Muscle layer of colon (tissue), 2 donors: Measurements from ENCODE around the gene CAB39.
"Not testable (repeated sequence)": the region's sequence is repeated elsewhere in the genome, so short reads cannot be mapped to it uniquely, and the experiment has no call there.

Experiments
- H3K27ac ChIP-seq: one replicate; pipeline ENCODE4 v1.7.0; 2013; ENCODE audit warnings: low read depth, mild to moderate bottlenecking, low read length, moderate library complexity
- H3K27me3 ChIP-seq, 2 donors: one replicate each; pipeline ENCODE4 v1.7.0; 2013; ENCODE audit warnings: low read length in 2 of 2, mild to moderate bottlenecking in 2 of 2; ENCODE audit not compliant: insufficient read depth in 2 of 2, control insufficient read depth in 1 of 2
- H3K36me3 ChIP-seq: one replicate; pipeline ENCODE4 v1.7.0; 2013; ENCODE audit warnings: mild to moderate bottlenecking, low read length; ENCODE audit not compliant: insufficient read depth
- H3K4me1 ChIP-seq: one replicate; pipeline ENCODE4 v1.7.0; 2013; ENCODE audit warnings: mild to moderate bottlenecking, low read length; ENCODE audit not compliant: insufficient read depth
- H3K4me3 ChIP-seq, 2 donors: one replicate each; pipeline ENCODE4 v1.7.0; 2013; ENCODE audit warnings: low read length in 2 of 2, low read depth in 1 of 2, mild to moderate bottlenecking in 1 of 2, moderate library complexity in 1 of 2
- H3K9ac ChIP-seq: one replicate; pipeline ENCODE4 v1.7.0; 2013; ENCODE audit warnings: low read length
- H3K9me3 ChIP-seq: one replicate; pipeline ENCODE4 v1.7.0; 2013; ENCODE audit warnings: mild to moderate bottlenecking, low read length
- donor health status: abdominal sarcoma.
- donor health status: Adenocarcinoma of cecum.

CAB39 gene

GRCh38 chr2:230701308-230701707, 11.3 kb upstream of the CAB39 start:
- Histone ChIP-seq H3K4me1 (no peaks in the 10 kb centered on the region), H3K9me3 (no peaks in the 10 kb centered on the region), H3K27ac (no peak overlapping the region), H3K9ac (no peak overlapping the region), H3K4me3 (no peak overlapping the region), H3K27me3 (no peaks in the 10 kb centered on the region), H3K36me3 (no peaks in the 10 kb centered on the region)

GRCh38 chr2:230702457-230702856, 10.2 kb upstream of the CAB39 start:
- not testable (repeated sequence) for H3K9ac ChIP-seq, H3K27me3 ChIP-seq, H3K9me3 ChIP-seq, H3K4me3 ChIP-seq, H3K4me1 ChIP-seq, H3K27ac ChIP-seq, H3K36me3 ChIP-seq

- no peaks in the 10 kb centered on the region for H3K9me3 ChIP-seq
- no peak overlapping the region for H3K27ac ChIP-seq
- H3K4me3 ChIP-seq, result no peak overlapping the region
- H3K27me3 ChIP-seq, result no peaks in the 10 kb centered on the region
- H3K4me1 ChIP-seq, result no peaks in the 10 kb centered on the region
- no peak overlapping the region for H3K9ac ChIP-seq
- H3K36me3 ChIP-seq, result no peaks in the 10 kb centered on the region
Measured at GRCh38 chr2:230703514-230703913, 9.1 kb upstream of the CAB39 start.

DNA sequence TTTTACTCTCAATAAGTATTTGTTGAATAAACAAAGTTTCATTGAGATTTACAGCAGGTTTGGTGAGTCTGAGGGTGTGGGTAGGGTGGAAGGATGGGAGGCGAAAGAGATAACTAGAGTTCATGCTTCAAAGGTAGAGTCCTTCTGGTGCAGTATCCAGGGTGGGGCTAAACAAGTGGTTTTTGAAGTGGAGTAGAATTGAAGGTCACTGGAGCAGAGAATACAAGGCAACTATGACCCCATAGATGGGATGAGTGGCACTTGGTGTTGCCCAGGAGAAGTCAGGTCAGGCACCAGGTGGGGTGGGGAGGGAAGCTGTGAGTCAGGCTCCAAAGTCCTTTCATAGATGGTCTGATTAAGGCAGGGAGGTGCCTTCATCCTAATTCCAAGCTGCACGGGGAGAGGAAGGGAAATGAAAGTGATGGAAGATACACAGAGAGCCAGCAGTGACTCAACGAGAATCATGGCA, 6.6 kb upstream of the CAB39 start:
- Histone ChIP-seq H3K27me3 (no peaks in the 10 kb centered on the region), H3K27ac (no peak overlapping the region), H3K4me3 (no peak overlapping the region), H3K36me3 (no peaks in the 10 kb centered on the region), H3K9me3 (no peaks in the 10 kb centered on the region), H3K9ac (no peak overlapping the region), H3K4me1 (no peaks in the 10 kb centered on the region)

DNA sequence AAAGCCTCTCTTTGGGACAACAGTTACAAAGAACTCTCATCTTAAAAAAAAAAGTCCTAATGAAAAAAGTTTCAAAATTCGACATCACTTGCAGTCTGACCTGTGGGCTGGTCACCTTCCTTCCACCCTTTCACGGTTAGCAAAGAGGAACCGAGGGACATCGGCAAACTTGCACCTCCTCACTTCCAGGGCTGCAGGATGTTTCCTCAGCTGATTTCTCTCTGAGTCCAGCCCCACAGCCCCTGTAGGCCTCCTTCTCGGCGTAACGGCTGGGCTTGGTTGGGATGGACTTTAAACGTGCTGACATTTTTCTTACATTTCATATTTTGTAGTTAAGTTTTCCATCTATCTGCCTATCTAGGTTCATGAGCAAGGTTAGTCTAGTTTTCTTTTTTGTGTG, 5.7 kb upstream of the CAB39 start:
- no peaks in the 10 kb centered on the region for H3K36me3 ChIP-seq
- no peaks in the 10 kb centered on the region for H3K27me3 ChIP-seq
- H3K9ac ChIP-seq, result no peak overlapping the region
- H3K27ac ChIP-seq, result no peak overlapping the region
- no peaks in the 10 kb centered on the region for H3K9me3 ChIP-seq
- no peak overlapping the region for H3K4me3 ChIP-seq
- H3K4me1 ChIP-seq, result no peaks in the 10 kb centered on the region

DNA sequence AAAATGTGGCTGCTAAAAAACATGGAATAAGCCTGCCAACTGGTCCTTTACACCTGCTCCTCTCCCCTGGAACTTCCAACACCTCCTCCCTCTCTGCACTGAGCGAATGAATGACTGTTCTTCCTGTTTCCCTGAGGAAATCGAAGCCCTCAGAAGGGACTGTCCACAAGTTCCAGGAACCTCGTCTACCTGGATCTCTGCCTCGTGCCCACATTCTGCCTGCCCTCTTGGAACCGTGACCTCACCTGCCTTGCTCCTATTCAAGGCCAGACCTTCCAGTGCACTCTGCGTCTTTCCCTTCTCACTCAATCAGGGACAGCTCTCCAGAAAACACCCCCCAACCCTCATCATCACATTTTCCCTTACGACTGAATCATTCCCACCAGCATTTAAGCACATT, 4.4 kb upstream of the CAB39 start:
- no peaks in the 10 kb centered on the region for H3K36me3 ChIP-seq
- no peaks in the 10 kb centered on the region for H3K4me1 ChIP-seq
- H3K9me3 ChIP-seq, result no peaks in the 10 kb centered on the region
- no peak overlapping the region for H3K27ac ChIP-seq
- no peak overlapping the region for H3K9ac ChIP-seq
- no peaks in the 10 kb centered on the region for H3K27me3 ChIP-seq
- H3K4me3 ChIP-seq, result no peak overlapping the region

GRCh38 chr2:230711224-230711623, 1.4 kb upstream of the CAB39 start:
- Histone ChIP-seq H3K9ac (no peak overlapping the region), H3K4me1 (peaks cover 14% of the 10 kb centered on the region), H3K36me3 (no peaks in the 10 kb centered on the region), H3K9me3 (no peaks in the 10 kb centered on the region), H3K4me3 (no peak overlapping the region), H3K27me3 (no peaks in the 10 kb centered on the region), H3K27ac (no peak overlapping the region)

GRCh38 chr2:230713331-230714135, 891 bp downstream of the CAB39 start:
- H3K36me3 ChIP-seq, result no peaks in the 10 kb centered on the region
- peaks cover 30% of the 10 kb centered on the region for H3K4me1 ChIP-seq
- H3K27me3 ChIP-seq, result no peaks in the 10 kb centered on the region
- no peaks in the 10 kb centered on the region for H3K9me3 ChIP-seq
- peak overlapping the region; percentile 77 to 98 for H3K4me3 ChIP-seq
- H3K27ac ChIP-seq, result peak overlapping the region; percentile 80
- no peak overlapping the region for H3K9ac ChIP-seq

GRCh38 chr2:230714136-230714480, 1.5 kb downstream of the CAB39 start:
- Histone ChIP-seq H3K4me1 (peaks cover 34% of the 10 kb centered on the region), H3K9me3 (no peaks in the 10 kb centered on the region), H3K9ac (no peak overlapping the region), H3K36me3 (no peaks in the 10 kb centered on the region), H3K27ac (peak overlapping the region; percentile 80), H3K27me3 (no peaks in the 10 kb centered on the region), H3K4me3 (peak overlapping the region; percentile 77 to 98)

GRCh38 chr2:230715201-230715600, 2.6 kb downstream of the CAB39 start:
- no peaks in the 10 kb centered on the region for H3K9me3 ChIP-seq
- H3K4me3 ChIP-seq, result no peak overlapping the region
- H3K27ac ChIP-seq, result no peak overlapping the region
- H3K27me3 ChIP-seq, result no peaks in the 10 kb centered on the region
- peaks cover 45% of the 10 kb centered on the region for H3K4me1 ChIP-seq
- no peak overlapping the region for H3K9ac ChIP-seq
- no peaks in the 10 kb centered on the region for H3K36me3 ChIP-seq

- Histone ChIP-seq H3K27ac (no peak overlapping the region), H3K4me1 (peaks cover 46% of the 10 kb centered on the region), H3K9ac (no peak overlapping the region), H3K36me3 (no peaks in the 10 kb centered on the region), H3K4me3 (no peak overlapping the region), H3K9me3 (no peaks in the 10 kb centered on the region), H3K27me3 (no peaks in the 10 kb centered on the region)
Measured at GRCh38 chr2:230716588-230716987, 3.9 kb downstream of the CAB39 start.

DNA sequence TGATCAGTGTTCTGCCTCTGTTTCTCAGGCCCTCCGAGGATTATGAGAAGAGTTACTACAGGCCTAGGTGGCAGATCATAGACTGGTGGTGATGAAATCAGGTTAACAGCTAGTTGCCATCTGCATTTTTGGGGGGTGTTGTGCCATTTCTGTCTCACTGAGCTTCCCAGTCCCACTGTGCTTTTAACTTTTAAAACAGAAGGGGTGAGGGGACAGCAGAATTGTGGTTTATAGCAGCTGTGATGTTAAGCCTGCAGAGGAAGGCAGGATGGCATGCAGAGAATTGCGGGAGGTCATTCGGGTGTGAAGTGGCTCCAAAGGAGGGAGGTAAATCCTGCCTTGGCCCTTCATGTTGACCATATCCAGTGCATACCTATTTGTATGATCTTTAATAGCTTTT, 5.0 kb downstream of the CAB39 start:
- H3K27ac ChIP-seq, result peak overlapping the region; percentile 21
- no peak overlapping the region for H3K9ac ChIP-seq
- H3K36me3 ChIP-seq, result no peaks in the 10 kb centered on the region
- H3K27me3 ChIP-seq, result no peaks in the 10 kb centered on the region
- H3K4me1 ChIP-seq, result peaks cover 49% of the 10 kb centered on the region
- H3K9me3 ChIP-seq, result no peaks in the 10 kb centered on the region
- no peak overlapping the region for H3K4me3 ChIP-seq
